HL-60 (cell line): Measurements from ENCODE around the gene CCL14.

Source experiments
- DNase-seq, 2 experiments: peaks; one replicate each; pipeline ENCODE4 v3.0.0-alpha.2; 2010 to 2020; ENCODE audit warnings: low read depth in 1 of 2, low spot score in 1 of 2
- H3K27ac ChIP-seq: fragments of 250-450 bp; sonication (Bioruptor Pico); replicated peaks from 2 replicates; pipeline ENCODE4 v1.5.1; 2020; ENCODE audit warnings: mild to moderate bottlenecking, moderate library complexity
- H3K27me3 ChIP-seq: fragments of 250-450 bp; sonication (Bioruptor Pico); 2 replicates; pipeline ENCODE4 v1.5.1; 2021; ENCODE audit warnings: mild to moderate bottlenecking, moderate library complexity; ENCODE audit not compliant: insufficient read depth, poor library complexity, severe bottlenecking
- H3K4me3 ChIP-seq: replicated peaks from 2 replicates; pipeline ENCODE4 v1.5.1; 2011; ENCODE audit warnings: mild to moderate bottlenecking, control low read depth, low read length; ENCODE audit not compliant: insufficient read depth
- CTCF ChIP-seq: IDR thresholded peaks from one replicate; pipeline ENCODE4 v1.5.1; 2011; ENCODE audit warnings: low read length, control low read depth, inconsistent platforms; ENCODE audit not compliant: insufficient read depth
- GABPA ChIP-seq: IDR thresholded peaks from 2 replicates; pipeline ENCODE4 v1.6.1; 2012; ENCODE audit warnings: low read depth
- POLR2AphosphoS5 ChIP-seq: IDR thresholded peaks from 2 replicates; pipeline ENCODE4 v1.6.1; 2012; ENCODE audit warnings: low read depth
- REST ChIP-seq: IDR thresholded peaks from 2 replicates; pipeline ENCODE4 v1.6.1; 2012; ENCODE audit warnings: low read depth; ENCODE audit not compliant: insufficient replicate concordance
- SPI1 ChIP-seq: IDR thresholded peaks from 2 replicates; pipeline ENCODE4 v1.6.1; 2012; ENCODE audit warnings: low read depth, mild to moderate bottlenecking, borderline replicate concordance

CCL14 gene

GRCh38 chr17:35978346-35978745, 8.2 kb downstream of the CCL14 start:
- no peak overlapping the region for H3K4me3 ChIP-seq
- no peak overlapping the region for H3K27ac ChIP-seq
- no peak for DNase-seq
- TF ChIP-seq SPI1 (no peak), CTCF (no peak), REST (no peak), POLR2AphosphoS5 (no peak), GABPA (no peak)
- H3K27me3 ChIP-seq, result no peaks in the 10 kb centered on the region

GRCh38 chr17:35977509-35977908, 9.0 kb downstream of the CCL14 start:
- no peak for DNase-seq
- Histone ChIP-seq H3K4me3 (no peak overlapping the region), H3K27ac (no peak overlapping the region), H3K27me3 (no peaks in the 10 kb centered on the region)
- TF ChIP-seq CTCF (no peak), REST (no peak), POLR2AphosphoS5 (no peak), GABPA (no peak), SPI1 (no peak)

- no peak overlapping the region for H3K4me3 ChIP-seq
- H3K27me3 ChIP-seq, result no peaks in the 10 kb centered on the region
- no peak overlapping the region for H3K27ac ChIP-seq
- no peak for TF ChIP-seq REST
- no peak for TF ChIP-seq GABPA
- TF ChIP-seq CTCF, result no peak
- no peak for TF ChIP-seq POLR2AphosphoS5
- TF ChIP-seq SPI1, result no peak
- DNase-seq, result no peak
Measured at GRCh38 chr17:35973333-35974260, 12.9 kb downstream of the CCL14 start.
